KMS-11 (cell line): ENCODE results near the gene IMMP2L.

Source experiments
- H2AFZ ChIP-seq: fragments of 200-600 bp; sonication (generic); 2 replicates; pipeline ENCODE4 v1.6.1; 2016; ENCODE audit warnings: antibody characterized with exemption, mixed run types, low read depth
- H3K27ac ChIP-seq: fragments of 200-600 bp; sonication (generic); 2 replicates; pipeline ENCODE4 v1.6.1; 2016; ENCODE audit warnings: mild to moderate bottlenecking, mixed run types
- H3K27me3 ChIP-seq: fragments of 200-600 bp; sonication (generic); 2 replicates; pipeline ENCODE4 v1.6.1; 2017; ENCODE audit warnings: mild to moderate bottlenecking, low read depth, mixed run types, moderate library complexity; ENCODE audit not compliant: insufficient read depth
- H3K36me3 ChIP-seq: fragments of 200-600 bp; sonication (generic); 2 replicates; pipeline ENCODE4 v1.6.1; 2017; ENCODE audit warnings: mild to moderate bottlenecking, mixed run types; ENCODE audit not compliant: insufficient read depth
- H3K4me1 ChIP-seq: fragments of 200-600 bp; sonication (generic); 2 replicates; pipeline ENCODE4 v1.6.1; 2016; ENCODE audit warnings: mild to moderate bottlenecking, low read depth, mixed run types; ENCODE audit not compliant: poor library complexity, severe bottlenecking
- H3K4me2 ChIP-seq: fragments of 200-600 bp; sonication (generic); 2 replicates; pipeline ENCODE4 v1.7.0; 2016; ENCODE audit warnings: mild to moderate bottlenecking, mixed run types
- H3K4me3 ChIP-seq: fragments of 200-600 bp; sonication (generic); IDR thresholded peaks from 2 replicates; pipeline ENCODE4 v1.6.1; 2017; ENCODE audit warnings: low read depth, low read length, mixed read lengths; ENCODE audit not compliant: insufficient read depth
- H3K79me2 ChIP-seq: fragments of 200-600 bp; sonication (generic); 2 replicates; pipeline ENCODE4 v1.6.1; 2016; ENCODE audit warnings: low read depth, mixed run types; ENCODE audit not compliant: insufficient read depth
- H3K9ac ChIP-seq: fragments of 200-600 bp; sonication (generic); 2 replicates; pipeline ENCODE4 v1.6.1; 2016; ENCODE audit warnings: mild to moderate bottlenecking, mixed run types
- H4K20me1 ChIP-seq: fragments of 200-600 bp; sonication (generic); 2 replicates; pipeline ENCODE4 v1.6.1; 2016; ENCODE audit warnings: mild to moderate bottlenecking, mixed run types; ENCODE audit not compliant: insufficient read depth
- CTCF ChIP-seq: fragments of 200-600 bp; sonication (generic); conservative IDR thresholded peaks from 2 replicates; pipeline ENCODE4 v1.6.1; 2017; ENCODE audit warnings: low read depth, mild to moderate bottlenecking, antibody characterized with exemption, low read length, moderate library complexity, mixed read lengths

Gene IMMP2L

GRCh38 chr7:111113263-111114017 is 448.9 kb downstream of the IMMP2L start:
- Histone ChIP-seq H3K36me3 (no peaks in the 10 kb centered on the region), H3K27ac (no peak overlapping the region), H3K79me2 (no peaks in the 10 kb centered on the region), H3K4me1 (peaks cover 12% of the 10 kb centered on the region), H4K20me1 (no peaks in the 10 kb centered on the region), H3K9ac (no peak overlapping the region), H3K4me2 (no peak overlapping the region), H2AFZ (no peak overlapping the region), H3K27me3 (no peaks in the 10 kb centered on the region), H3K4me3 (no peak overlapping the region)
- no peak for TF ChIP-seq CTCF

- H3K36me3 ChIP-seq: no peaks in the 10 kb centered on the region
- H3K9ac ChIP-seq: no peak overlapping the region
- peaks cover 12% of the 10 kb centered on the region for H3K4me1 ChIP-seq
- H4K20me1 ChIP-seq: no peaks in the 10 kb centered on the region
- H2AFZ ChIP-seq: no peak overlapping the region
- H3K27me3 ChIP-seq: no peaks in the 10 kb centered on the region
- no peak overlapping the region for H3K27ac ChIP-seq
- no peak overlapping the region for H3K4me3 ChIP-seq
- H3K4me2 ChIP-seq: no peak overlapping the region
- H3K79me2 ChIP-seq: no peaks in the 10 kb centered on the region
- TF ChIP-seq CTCF: no peak
These were observed 449.9 kb downstream of the IMMP2L start for GRCh38 chr7:111112439-111112838.

DNA sequence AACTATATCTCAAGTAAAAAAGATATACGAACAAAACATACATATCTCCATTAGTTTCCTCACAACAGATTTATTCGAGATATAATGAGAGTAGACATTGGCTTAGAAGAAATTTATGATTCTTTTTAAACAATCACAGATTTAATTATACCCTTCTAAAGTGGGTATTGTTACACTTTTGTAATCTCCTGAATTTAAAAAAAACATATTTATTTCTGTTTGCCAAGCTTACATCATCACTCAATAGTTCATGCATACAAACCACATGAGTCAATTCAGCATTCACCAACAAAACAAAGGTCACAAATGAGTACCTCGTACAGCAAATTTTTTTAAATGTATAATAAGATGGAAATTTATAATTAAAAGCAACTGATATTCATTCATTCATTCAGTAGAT is 453.8 kb downstream of the IMMP2L start:
- no peak overlapping the region for H2AFZ ChIP-seq
- TF ChIP-seq CTCF: no peak
- H3K4me2 ChIP-seq: no peak overlapping the region
- no peak overlapping the region for H3K27ac ChIP-seq
- H3K4me3 ChIP-seq: no peak overlapping the region
- no peaks in the 10 kb centered on the region for H3K36me3 ChIP-seq
- H3K4me1 ChIP-seq: peaks cover 4% of the 10 kb centered on the region
- no peak overlapping the region for H3K9ac ChIP-seq
- H3K79me2 ChIP-seq: no peaks in the 10 kb centered on the region
- H3K27me3 ChIP-seq: no peaks in the 10 kb centered on the region
- no peaks in the 10 kb centered on the region for H4K20me1 ChIP-seq

GRCh38 chr7:111108000-111108399 is 454.3 kb downstream of the IMMP2L start:
- Histone ChIP-seq H3K4me1 (no peaks in the 10 kb centered on the region), H3K9ac (no peak overlapping the region), H3K4me2 (no peak overlapping the region), H3K4me3 (no peak overlapping the region), H3K27me3 (no peaks in the 10 kb centered on the region), H3K27ac (no peak overlapping the region), H4K20me1 (no peaks in the 10 kb centered on the region), H3K36me3 (no peaks in the 10 kb centered on the region), H3K79me2 (no peaks in the 10 kb centered on the region), H2AFZ (no peak overlapping the region)
- TF ChIP-seq CTCF: no peak
